LNCaP clone FGC (cell line): ENCODE measurements around the gene STK31.
"Not testable (repeated sequence)": the region's sequence is repeated elsewhere in the genome, so short reads cannot be mapped to it uniquely, and the experiment has no call there.

Source experiments
- DNase-seq: peaks from one replicate; pipeline ENCODE4 v3.0.0-alpha.2; 2011; ENCODE audit warnings: low read depth
- H3K4me3 ChIP-seq: 2 replicates; pipeline ENCODE4 v1.5.1; 2011; ENCODE audit warnings: mild to moderate bottlenecking, low read depth, low read length, control low read depth
- TF ChIP-seq, protein P1 (sequence below): IDR thresholded peaks from 2 replicates; pipeline ENCODE4 v1.5.1; 2012; ENCODE audit warnings: mild to moderate bottlenecking; ENCODE audit not compliant: control insufficient read depth, insufficient read depth; ENCODE audit errors: extremely low read depth

The STK31 gene

DNA sequence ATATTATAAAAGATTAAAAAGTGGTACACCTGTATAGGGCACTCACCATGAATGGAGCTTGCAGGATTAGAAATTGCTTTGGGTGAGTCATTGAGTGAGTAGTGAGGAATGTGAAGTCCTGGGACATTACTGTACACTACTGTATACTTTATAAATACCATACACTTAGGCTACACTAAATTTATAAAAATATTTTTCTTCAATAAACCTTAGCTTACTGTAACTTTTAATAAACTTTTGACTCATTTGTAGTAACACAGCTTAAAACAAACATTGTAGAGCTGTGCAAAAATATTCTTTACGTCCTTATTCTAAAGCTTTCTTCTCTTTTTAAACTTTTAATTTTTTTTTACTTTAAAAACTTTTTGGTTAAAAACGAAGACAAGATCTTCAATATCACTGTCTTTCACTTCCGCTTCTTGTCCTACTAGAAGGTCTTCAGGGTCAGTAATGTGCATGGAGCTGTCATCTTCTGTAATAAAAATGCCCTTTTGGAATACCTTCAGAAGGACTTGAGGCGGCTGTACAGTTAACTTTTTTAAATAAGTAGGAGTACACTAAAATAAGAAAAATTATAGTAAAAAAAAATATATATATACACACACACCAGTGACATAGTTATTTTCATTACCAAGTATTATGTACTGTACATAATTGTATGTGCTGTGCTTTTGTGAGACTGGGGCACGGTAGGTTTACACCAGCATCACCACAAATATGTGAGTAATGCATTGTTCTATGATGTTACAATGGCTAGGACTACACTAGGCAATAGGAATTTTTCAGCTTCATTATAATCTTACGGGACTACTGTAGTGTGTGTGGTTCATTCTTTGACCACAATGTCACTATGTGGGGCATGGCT, 3.5 kb downstream of the STK31 start:
- H3K4me3 ChIP-seq: no peak overlapping the region
- DNase-seq: no peak
- TF ChIP-seq, protein P1, sequence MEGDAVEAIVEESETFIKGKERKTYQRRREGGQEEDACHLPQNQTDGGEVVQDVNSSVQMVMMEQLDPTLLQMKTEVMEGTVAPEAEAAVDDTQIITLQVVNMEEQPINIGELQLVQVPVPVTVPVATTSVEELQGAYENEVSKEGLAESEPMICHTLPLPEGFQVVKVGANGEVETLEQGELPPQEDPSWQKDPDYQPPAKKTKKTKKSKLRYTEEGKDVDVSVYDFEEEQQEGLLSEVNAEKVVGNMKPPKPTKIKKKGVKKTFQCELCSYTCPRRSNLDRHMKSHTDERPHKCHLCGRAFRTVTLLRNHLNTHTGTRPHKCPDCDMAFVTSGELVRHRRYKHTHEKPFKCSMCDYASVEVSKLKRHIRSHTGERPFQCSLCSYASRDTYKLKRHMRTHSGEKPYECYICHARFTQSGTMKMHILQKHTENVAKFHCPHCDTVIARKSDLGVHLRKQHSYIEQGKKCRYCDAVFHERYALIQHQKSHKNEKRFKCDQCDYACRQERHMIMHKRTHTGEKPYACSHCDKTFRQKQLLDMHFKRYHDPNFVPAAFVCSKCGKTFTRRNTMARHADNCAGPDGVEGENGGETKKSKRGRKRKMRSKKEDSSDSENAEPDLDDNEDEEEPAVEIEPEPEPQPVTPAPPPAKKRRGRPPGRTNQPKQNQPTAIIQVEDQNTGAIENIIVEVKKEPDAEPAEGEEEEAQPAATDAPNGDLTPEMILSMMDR: no peak

DNA sequence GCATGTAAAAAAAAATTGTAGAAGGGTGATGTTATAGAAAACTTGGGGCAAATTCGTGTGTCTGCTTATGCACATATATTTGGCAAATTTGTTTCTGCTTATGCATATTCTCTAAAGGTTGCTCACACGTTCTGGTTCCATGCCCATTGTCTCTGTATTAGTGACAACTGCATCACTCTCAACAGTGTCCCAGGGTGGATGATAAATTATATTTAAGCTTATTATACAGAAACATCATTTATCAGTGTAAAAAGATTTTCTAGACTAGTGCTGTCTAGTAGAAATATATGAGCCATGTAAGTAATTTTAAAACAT, 4.1 kb downstream of the STK31 start:
- DNase-seq: no peak
- H3K4me3 ChIP-seq: no peak overlapping the region
- TF ChIP-seq, protein P1: no peak

DNA sequence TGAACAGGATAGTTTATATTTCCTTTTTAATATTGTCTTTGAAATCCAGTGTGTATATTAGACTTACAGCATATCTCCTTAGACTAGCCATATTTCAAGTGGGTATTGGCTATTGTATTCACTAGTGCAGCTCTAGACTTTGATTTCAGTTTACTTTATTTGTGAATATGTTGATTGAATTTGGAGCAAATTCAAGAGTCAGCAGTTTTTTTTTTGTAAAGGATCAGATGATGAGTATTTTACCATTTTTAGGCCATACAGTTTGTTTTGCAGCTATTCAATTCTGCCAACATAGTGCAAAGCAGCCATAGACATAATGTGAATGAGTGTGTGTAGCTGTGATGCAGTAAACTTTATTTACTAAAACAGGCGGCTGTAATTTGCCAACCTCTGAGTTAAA, 4.6 kb downstream of the STK31 start:
- TF ChIP-seq, protein P1: no peak
- DNase-seq: no peak
- no peak overlapping the region for H3K4me3 ChIP-seq

DNA sequence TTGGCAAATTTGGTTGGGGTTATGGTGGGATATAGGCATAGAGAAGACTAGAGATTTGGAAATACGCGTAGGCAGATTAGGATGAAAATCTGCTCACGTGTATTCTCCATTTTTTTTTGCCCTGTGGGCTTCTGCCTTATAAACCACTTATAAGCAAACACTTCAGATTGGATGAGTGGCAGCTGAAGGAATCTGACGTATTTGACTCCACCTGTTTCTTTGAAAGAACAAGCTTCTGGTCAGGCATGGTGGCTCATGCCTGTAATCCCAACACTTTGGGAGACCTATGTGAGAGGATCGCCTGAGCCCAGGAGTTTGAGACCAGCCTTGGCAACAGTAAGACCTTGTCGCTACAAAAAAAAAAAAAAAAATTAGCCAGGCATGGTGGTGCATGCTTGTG, 5.1 kb downstream of the STK31 start:
- TF ChIP-seq, protein P1: no peak
- no peak for DNase-seq
- H3K4me3 ChIP-seq: no peak overlapping the region

DNA sequence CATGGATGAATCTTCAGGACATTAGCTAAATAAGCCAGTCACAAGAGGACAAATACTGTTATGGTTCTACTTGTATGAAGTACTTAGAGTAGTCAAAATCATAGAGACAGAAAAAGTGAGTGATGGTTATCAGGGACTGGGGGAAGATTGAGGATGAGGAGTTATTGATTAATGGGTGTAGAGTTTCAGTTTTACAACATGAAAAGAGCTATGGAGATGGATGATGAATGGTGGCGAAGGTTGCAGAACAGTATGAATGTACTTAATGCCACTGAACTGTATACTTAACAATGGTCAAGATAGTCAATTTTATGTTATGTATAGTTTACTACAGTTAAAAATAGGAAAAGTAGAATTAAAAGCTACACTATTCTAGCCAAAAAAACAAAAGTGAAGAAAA, 7.8 kb downstream of the STK31 start:
- no peak overlapping the region for H3K4me3 ChIP-seq
- DNase-seq: no peak
- TF ChIP-seq, protein P1: no peak

DNA sequence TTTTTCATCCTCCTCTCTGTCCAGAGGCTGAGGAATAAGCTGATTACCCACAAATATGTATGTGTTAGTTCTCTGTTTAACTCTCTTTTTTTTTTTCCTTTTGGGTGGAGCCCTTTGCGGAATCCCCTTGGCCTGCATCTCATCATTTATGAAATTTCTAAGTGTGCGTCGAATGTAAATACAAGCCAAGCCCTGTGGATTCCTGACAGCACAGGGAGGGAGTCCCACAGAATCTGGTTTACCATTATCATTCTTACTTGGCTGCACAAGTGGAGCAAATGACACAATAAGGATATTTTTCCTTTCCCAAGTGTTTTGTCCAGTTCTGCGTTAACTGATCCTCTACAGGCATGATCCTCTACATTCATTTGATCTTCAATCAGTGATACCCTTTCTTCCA, 11.4 kb downstream of the STK31 start:
- no peak for DNase-seq
- H3K4me3 ChIP-seq: no peak overlapping the region
- TF ChIP-seq, protein P1: no peak

DNA sequence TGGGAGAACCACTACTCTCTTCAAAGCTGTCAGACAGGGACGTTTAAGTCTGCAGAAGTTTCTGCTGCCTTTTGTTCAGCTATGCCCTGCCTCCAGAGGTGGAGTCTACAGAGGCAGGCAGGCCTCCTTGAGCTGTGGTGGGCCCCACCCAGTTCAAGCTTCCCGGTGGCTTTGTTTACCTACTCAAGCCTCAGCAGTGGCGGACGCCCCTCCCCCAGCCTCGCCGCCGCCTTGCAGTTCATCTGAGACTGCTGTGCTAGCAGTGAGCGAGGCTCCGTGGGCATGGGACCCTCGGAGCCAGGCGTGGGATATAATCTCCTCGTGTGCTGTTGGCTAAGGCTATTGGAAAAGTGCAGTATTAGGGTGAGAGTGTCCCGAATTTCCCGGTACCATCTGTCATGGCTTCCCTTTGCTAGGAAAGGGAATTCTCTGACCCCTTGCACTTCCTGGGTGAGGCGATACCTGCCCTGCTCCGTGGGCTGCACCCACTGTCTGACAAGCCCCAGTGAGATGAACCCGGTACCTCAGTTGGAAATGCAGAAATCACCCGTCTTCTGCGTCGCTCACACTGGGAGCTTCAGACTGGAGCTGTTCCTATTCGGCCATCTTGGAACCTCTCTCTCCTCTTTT, 12.7 kb downstream of the STK31 start:
- DNase-seq, H3K4me3 ChIP-seq: not testable (repeated sequence)

DNA sequence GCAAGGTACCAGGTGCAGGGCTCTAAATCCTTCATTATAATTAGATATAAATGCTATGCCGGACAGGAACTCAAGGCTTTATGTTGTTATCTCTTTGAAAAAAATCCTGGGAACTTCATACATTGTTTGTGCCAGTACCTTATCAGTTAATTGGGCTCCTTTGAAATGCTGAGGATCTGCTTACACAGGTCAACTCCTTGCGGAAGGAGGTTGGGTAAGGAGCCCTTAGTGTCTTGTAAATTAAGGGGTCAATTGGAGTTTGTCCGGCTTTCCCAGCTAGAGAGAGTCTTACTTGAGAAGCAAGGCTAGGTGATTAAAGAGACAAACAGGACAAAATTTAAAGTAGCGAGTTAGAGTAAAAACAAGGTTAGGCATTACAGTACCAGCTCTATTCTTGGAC, 14.1 kb downstream of the STK31 start:
- H3K4me3 ChIP-seq, DNase-seq: not testable (repeated sequence)
